Measurements from ENCODE around the gene TAS2R9.

TAS2R9 gene

DNA sequence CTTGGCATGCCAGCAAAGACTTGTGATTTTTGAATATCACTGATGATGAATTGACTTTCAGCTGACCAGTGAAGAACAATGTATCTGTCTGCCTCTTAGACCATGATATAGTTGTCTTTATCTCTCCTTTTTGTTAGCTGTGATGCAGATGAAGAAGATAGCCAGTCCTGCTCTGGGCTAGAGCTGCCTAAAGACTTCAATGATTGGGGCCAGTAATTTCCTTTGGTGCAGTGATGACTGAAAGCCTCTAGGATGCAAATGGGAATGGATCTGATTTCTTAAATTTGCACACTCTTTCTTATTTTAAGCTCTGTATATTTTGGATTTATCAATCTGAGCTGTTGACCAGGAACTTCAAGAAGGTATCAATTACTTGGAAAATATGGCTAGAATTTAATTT lies at the start of gene TAS2R9:
TSS of gene TAS2R9 (minus strand) at position 101 of the 400 bp plus-strand sequence. CDS start at position 8, 93 bp downstream.
- no peaks in the 10 kb centered on the region for H3K36me3 ChIP-seq (ENCODE audit: control insufficient read depth, insufficient read depth, low read length)
- no peaks in the 10 kb centered on the region for H3K9me3 ChIP-seq (ENCODE audit: control insufficient read depth, insufficient read depth, low read depth, low read length)
- H3K4me1 ChIP-seq (ENCODE audit: control insufficient read depth, insufficient read depth, low read length), result peaks cover 7% of the 10 kb centered on the region; the same call in 1 of the 2 replicates
- H3K9ac ChIP-seq (ENCODE audit: low read length), result no peak within 1 kb of the TSS
- no peaks in the 10 kb centered on the region for H3K27me3 ChIP-seq (ENCODE audit: control insufficient read depth, insufficient read depth, low read length)
- H3K4me3 ChIP-seq (ENCODE audit: low read depth, low read length), result no peak within 1 kb of the TSS
- H3K27ac ChIP-seq (ENCODE audit: low read depth, low read length), result no peak within 1 kb of the TSS

- H3K36me3 ChIP-seq (ENCODE audit: control insufficient read depth, insufficient read depth, low read length), result peaks cover 5% of the 10 kb centered on the region; the same call in 1 of the 2 replicates
- no peak overlapping the region for H3K27ac ChIP-seq (ENCODE audit: low read depth, low read length)
- no peak overlapping the region for H3K4me3 ChIP-seq (ENCODE audit: low read depth, low read length)
- no peak overlapping the region for H3K9ac ChIP-seq (ENCODE audit: low read length)
- H3K27me3 ChIP-seq (ENCODE audit: control insufficient read depth, insufficient read depth, low read length), result no peaks in the 10 kb centered on the region
- H3K9me3 ChIP-seq (ENCODE audit: control insufficient read depth, insufficient read depth, low read depth, low read length), result peaks cover 32% of the 10 kb centered on the region
- no peaks in the 10 kb centered on the region for H3K4me1 ChIP-seq (ENCODE audit: control insufficient read depth, insufficient read depth, low read length)
These were observed 45.8 kb upstream of the TAS2R9 start for GRCh38 chr12:10855807-10856206.

DNA sequence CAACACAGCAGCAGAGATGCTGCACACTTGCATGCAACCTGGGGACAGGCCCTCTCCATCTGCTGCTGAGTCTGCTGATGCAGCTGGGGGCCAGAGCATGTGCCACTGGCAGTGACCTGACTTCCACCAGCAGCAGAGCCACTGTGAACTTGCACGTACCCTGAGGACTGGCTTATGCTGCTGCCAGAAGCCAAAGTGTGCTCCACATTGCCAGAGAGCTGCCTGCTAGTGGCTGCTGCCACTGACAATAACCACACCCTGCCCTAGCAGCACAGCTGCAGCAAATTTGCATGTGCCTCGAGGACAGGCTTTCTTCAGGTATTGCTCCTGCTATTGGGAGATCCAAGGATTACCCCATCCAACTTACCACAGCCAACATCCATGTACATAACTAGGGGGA lies 43.8 kb upstream of the TAS2R9 start:
- no peaks in the 10 kb centered on the region for H3K27me3 ChIP-seq (ENCODE audit: control insufficient read depth, insufficient read depth, low read length)
- peaks cover 27% of the 10 kb centered on the region for H3K9me3 ChIP-seq (ENCODE audit: control insufficient read depth, insufficient read depth, low read depth, low read length)
- no peak overlapping the region for H3K4me3 ChIP-seq (ENCODE audit: low read depth, low read length)
- H3K9ac ChIP-seq (ENCODE audit: low read length), result no peak overlapping the region
- H3K36me3 ChIP-seq (ENCODE audit: control insufficient read depth, insufficient read depth, low read length), result peaks cover 5% of the 10 kb centered on the region; the same call in 1 of the 2 replicates
- H3K27ac ChIP-seq (ENCODE audit: low read depth, low read length), result no peak overlapping the region
- no peaks in the 10 kb centered on the region for H3K4me1 ChIP-seq (ENCODE audit: control insufficient read depth, insufficient read depth, low read length)

DNA sequence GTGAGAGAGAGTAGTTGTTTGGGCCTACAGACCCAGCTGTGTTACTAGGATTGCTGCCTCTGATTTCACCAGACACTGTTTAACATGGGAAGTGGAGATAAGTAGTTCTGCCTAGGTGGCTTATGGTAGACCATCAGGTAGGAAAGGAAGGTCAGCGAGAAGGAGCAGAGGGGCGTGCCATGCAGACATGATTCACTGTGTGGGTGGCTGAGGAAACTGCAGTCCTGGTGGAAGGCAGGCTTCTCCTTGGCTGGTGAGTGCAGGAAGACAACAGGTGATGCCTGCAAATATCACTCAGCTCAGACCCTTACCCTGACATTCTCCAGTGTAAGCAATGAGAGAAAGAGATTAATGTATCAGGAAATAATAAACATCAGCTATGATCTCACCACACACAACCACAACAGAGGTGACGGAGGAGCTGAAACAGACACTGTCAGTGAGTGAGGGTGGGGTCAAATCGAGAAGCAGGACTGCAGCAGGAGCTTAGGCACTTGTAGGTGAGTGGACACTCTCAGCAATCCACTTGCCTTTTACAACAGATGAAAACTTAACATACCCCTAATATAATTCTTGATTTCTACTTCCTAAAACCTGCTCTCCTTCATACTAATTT lies 41.4 kb upstream of the TAS2R9 start:
- H3K4me1 ChIP-seq (ENCODE audit: control insufficient read depth, insufficient read depth, low read length), result no peaks in the 10 kb centered on the region
- no peak overlapping the region for H3K27ac ChIP-seq (ENCODE audit: low read depth, low read length)
- H3K9me3 ChIP-seq (ENCODE audit: control insufficient read depth, insufficient read depth, low read depth, low read length), result peaks cover 12% of the 10 kb centered on the region
- no peak overlapping the region for H3K9ac ChIP-seq (ENCODE audit: low read length)
- no peak overlapping the region for H3K4me3 ChIP-seq (ENCODE audit: low read depth, low read length)
- no peaks in the 10 kb centered on the region for H3K27me3 ChIP-seq (ENCODE audit: control insufficient read depth, insufficient read depth, low read length)
- H3K36me3 ChIP-seq (ENCODE audit: control insufficient read depth, insufficient read depth, low read length), result peaks cover 5% of the 10 kb centered on the region; the same call in 1 of the 2 replicates

DNA sequence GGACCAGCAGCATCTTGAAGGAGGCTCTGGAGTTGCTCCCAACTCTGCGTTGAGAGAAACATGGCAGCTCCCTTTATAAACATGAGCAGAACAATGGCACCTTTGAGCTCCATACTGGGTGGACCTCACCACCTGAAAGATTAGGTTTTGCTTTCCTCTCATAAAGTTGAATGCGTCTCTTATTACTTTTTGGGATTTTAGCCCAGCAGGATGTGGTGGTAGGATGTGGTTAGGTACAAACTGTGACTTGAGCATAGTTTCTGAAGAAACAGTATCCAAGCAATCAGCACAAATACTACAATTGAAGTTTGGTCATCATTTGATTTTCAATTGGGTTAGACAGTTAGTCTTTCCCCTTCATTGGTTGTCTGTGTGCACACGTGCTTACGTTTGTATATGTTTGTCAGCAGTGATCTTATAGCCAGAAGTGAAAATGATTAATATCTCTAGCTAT lies 39.5 kb upstream of the TAS2R9 start, which contains the start of gene PRR4:
TSS of gene PRR4 (minus strand) at position 51 of the 454 bp plus-strand sequence. CDS start at position 13, 38 bp downstream.
- no peaks in the 10 kb centered on the region for H3K4me1 ChIP-seq (ENCODE audit: control insufficient read depth, insufficient read depth, low read length)
- H3K27ac ChIP-seq (ENCODE audit: low read depth, low read length), result no peak within 1 kb of the TSS
- no peaks in the 10 kb centered on the region for H3K36me3 ChIP-seq (ENCODE audit: control insufficient read depth, insufficient read depth, low read length)
- no peak within 1 kb of the TSS for H3K9ac ChIP-seq (ENCODE audit: low read length)
- no peaks in the 10 kb centered on the region for H3K9me3 ChIP-seq (ENCODE audit: control insufficient read depth, insufficient read depth, low read depth, low read length)
- no peak within 1 kb of the TSS for H3K4me3 ChIP-seq (ENCODE audit: low read depth, low read length)
- H3K27me3 ChIP-seq (ENCODE audit: control insufficient read depth, insufficient read depth, low read length), result no peaks in the 10 kb centered on the region

DNA sequence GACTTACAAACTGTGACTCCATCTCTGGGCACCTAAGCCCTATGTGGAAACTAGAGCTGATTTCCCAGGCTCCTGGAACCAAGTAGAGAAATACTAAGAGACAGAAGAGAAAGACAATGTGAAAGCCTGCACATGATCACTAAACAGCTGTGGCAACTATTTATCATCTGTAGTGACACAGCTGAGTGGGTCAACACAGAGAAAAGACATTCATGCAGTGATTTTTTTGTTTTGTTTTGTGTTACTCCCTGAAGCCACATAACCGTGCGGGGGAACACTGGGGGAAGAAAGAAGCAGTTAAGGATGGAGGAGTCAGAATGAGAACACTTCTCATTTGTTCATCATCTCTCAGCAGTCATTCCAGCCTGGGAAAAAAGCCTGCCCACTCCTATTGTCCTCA lies 37.8 kb upstream of the TAS2R9 start:
- Histone ChIP-seq H3K4me3 (ENCODE audit: low read depth, low read length) (no peak overlapping the region), H3K4me1 (ENCODE audit: control insufficient read depth, insufficient read depth, low read length) (no peaks in the 10 kb centered on the region; the same call in 1 of the 2 replicates), H3K27ac (ENCODE audit: low read depth, low read length) (no peak overlapping the region), H3K9ac (ENCODE audit: low read length) (no peak overlapping the region), H3K27me3 (ENCODE audit: control insufficient read depth, insufficient read depth, low read length) (no peaks in the 10 kb centered on the region), H3K36me3 (ENCODE audit: control insufficient read depth, insufficient read depth, low read length) (no peaks in the 10 kb centered on the region), H3K9me3 (ENCODE audit: control insufficient read depth, insufficient read depth, low read depth, low read length) (no peaks in the 10 kb centered on the region)

- Histone ChIP-seq H3K27ac (ENCODE audit: low read depth, low read length) (no peak overlapping the region), H3K27me3 (ENCODE audit: control insufficient read depth, insufficient read depth, low read length) (no peaks in the 10 kb centered on the region), H3K36me3 (ENCODE audit: control insufficient read depth, insufficient read depth, low read length) (no peaks in the 10 kb centered on the region), H3K4me1 (ENCODE audit: control insufficient read depth, insufficient read depth, low read length) (no peaks in the 10 kb centered on the region; the same call in 1 of the 2 replicates), H3K4me3 (ENCODE audit: low read depth, low read length) (no peak overlapping the region), H3K9me3 (ENCODE audit: control insufficient read depth, insufficient read depth, low read depth, low read length) (no peaks in the 10 kb centered on the region), H3K9ac (ENCODE audit: low read length) (no peak overlapping the region)
These were observed 32.9 kb upstream of the TAS2R9 start for GRCh38 chr12:10842862-10843261.

- H3K36me3 ChIP-seq (ENCODE audit: control insufficient read depth, insufficient read depth, low read length), result no peaks in the 10 kb centered on the region
These were observed 28.5 kb upstream of the TAS2R9 start for GRCh38 chr12:10838461-10838860.

DNA sequence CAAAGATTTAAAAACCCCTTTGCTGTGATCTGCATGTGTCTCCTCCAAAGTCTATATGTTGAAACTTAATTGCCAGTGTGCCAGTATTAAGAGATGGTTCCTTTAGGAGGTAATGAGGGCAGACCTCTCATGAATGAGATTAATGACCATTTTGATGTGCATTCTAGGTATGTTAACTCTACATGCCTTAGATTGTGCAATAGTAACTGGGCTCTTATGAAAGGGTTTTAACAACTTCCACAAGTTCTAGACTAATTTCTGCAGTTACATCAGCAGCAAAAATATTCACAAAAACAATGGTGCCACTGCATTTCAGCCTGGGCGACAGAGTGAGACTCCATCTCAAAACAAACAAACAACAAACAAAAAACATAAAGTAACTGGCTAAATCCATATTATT lies 20.0 kb upstream of the TAS2R9 start:
- no peaks in the 10 kb centered on the region for H3K27me3 ChIP-seq (ENCODE audit: control insufficient read depth, insufficient read depth, low read length)
- no peak overlapping the region for H3K9ac ChIP-seq (ENCODE audit: low read length)
- H3K9me3 ChIP-seq (ENCODE audit: control insufficient read depth, insufficient read depth, low read depth, low read length), result no peaks in the 10 kb centered on the region
- no peak overlapping the region for H3K4me3 ChIP-seq (ENCODE audit: low read depth, low read length)
- H3K4me1 ChIP-seq (ENCODE audit: control insufficient read depth, insufficient read depth, low read length), result no peaks in the 10 kb centered on the region
- no peaks in the 10 kb centered on the region for H3K36me3 ChIP-seq (ENCODE audit: control insufficient read depth, insufficient read depth, low read length)
- no peak overlapping the region for H3K27ac ChIP-seq (ENCODE audit: low read depth, low read length)

More at GRCh38 chr12:10838461-10838860, 28.5 kb upstream of the TAS2R9 start:
- Histone ChIP-seq H3K27ac (ENCODE audit: low read depth, low read length) (no peak overlapping the region), H3K9ac (ENCODE audit: low read length) (no peak overlapping the region), H3K4me1 (ENCODE audit: control insufficient read depth, insufficient read depth, low read length) (no peaks in the 10 kb centered on the region; the same call in 1 of the 2 replicates), H3K27me3 (ENCODE audit: control insufficient read depth, insufficient read depth, low read length) (no peaks in the 10 kb centered on the region), H3K4me3 (ENCODE audit: low read depth, low read length) (no peak overlapping the region), H3K9me3 (ENCODE audit: control insufficient read depth, insufficient read depth, low read depth, low read length) (no peaks in the 10 kb centered on the region)

GRCh38 chr12:10826258-10826657 lies 16.3 kb upstream of the TAS2R9 start, which contains the start of gene TAS2R10:
Gene TAS2R10, minus strand, starts transcription at chr12:10826358. Its CDS starts 89 bp downstream, at chr12:10826269.
- H3K27me3 ChIP-seq (ENCODE audit: control insufficient read depth, insufficient read depth, low read length), result no peaks in the 10 kb centered on the region

GRCh38 chr12:10824957-10825356 lies 15.0 kb upstream of the TAS2R9 start:
- Histone ChIP-seq H3K4me1 (ENCODE audit: control insufficient read depth, insufficient read depth, low read length) (no peaks in the 10 kb centered on the region), H3K27ac (ENCODE audit: low read depth, low read length) (no peak overlapping the region), H3K4me3 (ENCODE audit: low read depth, low read length) (no peak overlapping the region), H3K9ac (ENCODE audit: low read length) (no peak overlapping the region), H3K27me3 (ENCODE audit: control insufficient read depth, insufficient read depth, low read length) (no peaks in the 10 kb centered on the region), H3K36me3 (ENCODE audit: control insufficient read depth, insufficient read depth, low read length) (no peaks in the 10 kb centered on the region), H3K9me3 (ENCODE audit: control insufficient read depth, insufficient read depth, low read depth, low read length) (no peaks in the 10 kb centered on the region)

More at GRCh38 chr12:10826258-10826657, 16.3 kb upstream of the TAS2R9 start, which contains the start of gene TAS2R10:
- H3K27ac ChIP-seq (ENCODE audit: low read depth, low read length), result no peak within 1 kb of the TSS
- no peaks in the 10 kb centered on the region for H3K36me3 ChIP-seq (ENCODE audit: control insufficient read depth, insufficient read depth, low read length)
- H3K9me3 ChIP-seq (ENCODE audit: control insufficient read depth, insufficient read depth, low read depth, low read length), result no peaks in the 10 kb centered on the region
- no peak within 1 kb of the TSS for H3K9ac ChIP-seq (ENCODE audit: low read length)
- H3K4me3 ChIP-seq (ENCODE audit: low read depth, low read length), result no peak within 1 kb of the TSS
- no peaks in the 10 kb centered on the region for H3K4me1 ChIP-seq (ENCODE audit: control insufficient read depth, insufficient read depth, low read length)
